ENCODE results near the gene LYRM4. TPM values are rescaled to one million over a fixed set of nuclear protein-coding genes. Genes with fewer than 3 reads are reported as not detected.

LYRM4 gene
- total RNA-seq, 1 donor from 2014 or later, result 20.4 TPM

- intact Hi-C loops (cut with DNase I), result no loop called here
- ATAC-seq, result no peak
Measured at GRCh38 chr6:5086294-5086890, 174.4 kb downstream of the LYRM4 start.

GRCh38 chr6:5085648-5086293 lies 175.0 kb downstream of the LYRM4 start:
- DNase-seq (peak; percentile 69), ATAC-seq (peak; percentile 47)
- intact Hi-C loops (cut with DNase I), result no loop called here
- TF ChIP-seq CTCF (IDR thresholded peaks at IDR 0.05), result no peak
- Histone ChIP-seq H3K27me3 (peaks cover 21% of the 10 kb centered on the region), H3K27ac (peak overlapping the region; percentile 49), H3K4me3 (peak overlapping the region; percentile 55), H3K9me3 (no peaks in the 10 kb centered on the region), H3K36me3 (no peaks in the 10 kb centered on the region), H3K4me1 (peaks cover 15% of the 10 kb centered on the region)

More at GRCh38 chr6:5086294-5086890, 174.4 kb downstream of the LYRM4 start:
- Histone ChIP-seq H3K36me3 (no peaks in the 10 kb centered on the region), H3K4me3 (peak overlapping the region; percentile 55), H3K4me1 (peaks cover 15% of the 10 kb centered on the region), H3K27ac (no peak overlapping the region), H3K27me3 (peaks cover 21% of the 10 kb centered on the region), H3K9me3 (no peaks in the 10 kb centered on the region)
- DNase-seq, result no peak
- no peak for TF ChIP-seq CTCF (IDR thresholded peaks at IDR 0.05)

GRCh38 chr6:5084781-5085647 lies 175.7 kb downstream of the LYRM4 start, which contains the start of gene PPP1R3G:
Gene PPP1R3G, plus strand, starts transcription at chr6:5085341. Its CDS starts 145 bp downstream, at chr6:5085486.
- peaks cover 15% of the 10 kb centered on the region for H3K4me1 ChIP-seq
- DNase-seq, result peak; percentile 70
- ATAC-seq, result peak; percentile 59
- TF ChIP-seq CTCF (IDR thresholded peaks at IDR 0.05), result no peak
- peak within 1 kb of the TSS; percentile 55 for H3K4me3 ChIP-seq
- peak within 1 kb of the TSS; percentile 49 for H3K27ac ChIP-seq
- no peaks in the 10 kb centered on the region for H3K36me3 ChIP-seq
- H3K27me3 ChIP-seq, result peaks cover 21% of the 10 kb centered on the region
- no peaks in the 10 kb centered on the region for H3K9me3 ChIP-seq
- intact Hi-C loops (cut with DNase I), result no loop called here

- peaks cover 15% of the 10 kb centered on the region for H3K4me1 ChIP-seq
- TF ChIP-seq CTCF (IDR thresholded peaks at IDR 0.05), result no peak
Measured at GRCh38 chr6:5084360-5084780, 176.4 kb downstream of the LYRM4 start.

GRCh38 chr6:5083813-5084359 lies 176.9 kb downstream of the LYRM4 start:
- H3K36me3 ChIP-seq, result no peaks in the 10 kb centered on the region
- intact Hi-C loops (cut with DNase I), result no loop called here
- H3K4me1 ChIP-seq, result peaks cover 15% of the 10 kb centered on the region
- no peak for ATAC-seq
- no peak overlapping the region for H3K27ac ChIP-seq
- H3K27me3 ChIP-seq, result peaks cover 21% of the 10 kb centered on the region
- TF ChIP-seq CTCF (IDR thresholded peaks at IDR 0.05), result no peak
- H3K4me3 ChIP-seq, result peak overlapping the region; percentile 55
- no peak for DNase-seq
- H3K9me3 ChIP-seq, result no peaks in the 10 kb centered on the region

More at GRCh38 chr6:5084360-5084780, 176.4 kb downstream of the LYRM4 start:
- Histone ChIP-seq H3K9me3 (no peaks in the 10 kb centered on the region), H3K27ac (peak overlapping the region; percentile 49), H3K36me3 (no peaks in the 10 kb centered on the region), H3K27me3 (peaks cover 21% of the 10 kb centered on the region), H3K4me3 (peak overlapping the region; percentile 55)
- intact Hi-C loops (cut with DNase I), result no loop called here
- peak; percentile 49 for ATAC-seq
- no peak for DNase-seq

All from upper lobe of right lung (tissue), 1 donor.